Measurements from ENCODE around the gene OR1M1. TPM values are rescaled to one million over a fixed set of nuclear protein-coding genes. Genes with fewer than 3 reads are reported as not detected.

The OR1M1 gene
- total and polyA plus RNA-seq, 9 of the 15 experiments (the other 6 are each of a cell fraction or from before 2014, with no cell fraction given) = not detected

DNA sequence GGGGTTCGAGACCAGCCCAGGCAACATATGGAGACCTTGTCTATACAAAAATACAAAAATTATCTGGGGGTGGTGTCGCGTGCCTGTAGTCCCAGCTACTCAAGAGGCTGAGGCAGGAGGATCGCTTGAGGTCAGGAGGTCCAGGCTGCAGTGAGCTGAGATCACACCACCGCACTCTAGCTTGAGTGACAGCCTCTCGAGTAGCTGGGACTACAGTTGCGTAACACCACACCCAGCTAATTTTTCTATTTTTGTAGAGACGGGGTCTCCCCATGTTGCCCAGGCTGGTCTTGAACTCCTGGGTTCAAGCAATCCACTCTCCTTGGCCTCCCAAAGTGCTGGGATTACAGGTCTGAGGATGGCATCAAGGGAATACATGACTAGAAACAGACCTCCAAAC, 45.8 kb upstream of the OR1M1 start:
- no peak for FAIRE-seq
- H3K27ac ChIP-seq (ENCODE audit: extremely low read depth, low read depth, low read length) = no peak overlapping the region
- intact Hi-C loops (cut with micrococcal nuclease) = no loop called here

DNA sequence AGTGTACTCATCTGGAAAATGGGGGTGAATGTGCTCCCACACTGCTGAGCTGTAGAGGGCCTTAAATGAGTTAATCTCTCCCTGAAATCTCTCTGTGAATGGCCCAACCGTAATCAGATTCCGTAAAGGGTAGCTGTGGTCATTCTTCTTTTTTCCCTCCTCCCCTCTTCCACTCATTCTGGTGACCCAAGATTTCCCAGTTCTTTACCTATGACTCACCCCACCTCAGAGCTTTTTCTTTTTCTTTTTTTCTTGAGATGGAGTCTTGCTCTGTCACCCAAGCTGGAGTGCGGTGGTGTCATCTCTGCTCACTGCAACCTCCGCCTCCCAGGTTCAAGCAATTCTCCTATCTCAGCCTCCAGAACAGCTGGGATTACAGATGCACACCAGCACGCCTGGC, 43.3 kb upstream of the OR1M1 start:
- Histone ChIP-seq H3K27me3 (ENCODE audit: control insufficient read depth in 2 of 2, insufficient read depth in 2 of 2, low read length in 2 of 2) (peaks cover 3 to 28% of the 10 kb centered on the region in 2 experiments; a peak in 4 of 5 replicates), H3K9me1 (ENCODE audit: control insufficient read depth, insufficient read depth, low read length) (no peaks in the 10 kb centered on the region), H3K79me2 (ENCODE audit: control insufficient read depth, insufficient read depth, low read length) (no peaks in the 10 kb centered on the region), H3K9ac (ENCODE audit: insufficient read depth in 1 of 2, low read depth in 2 of 2, low read length in 2 of 2) (no peak overlapping the region), H3K4me2 (ENCODE audit: insufficient read depth, low read length) (no peak overlapping the region), H3K9me3 (replicated peaks; ENCODE audit: control insufficient read depth, insufficient read depth, low read depth, low read length) (no peaks in the 10 kb centered on the region), H3K4me3 (no peak overlapping the region), H2AFZ (ENCODE audit: low read depth, low read length) (no peak overlapping the region), H3K36me3 (ENCODE audit: control insufficient read depth, insufficient read depth, low read length) (no peaks in the 10 kb centered on the region), H3K27ac (ENCODE audit: extremely low read depth, low read depth, low read length) (no peak overlapping the region), H4K20me1 (replicated peaks; ENCODE audit: control insufficient read depth, insufficient read depth, low read length) (no peaks in the 10 kb centered on the region), H3K4me1 (replicated peaks in 1 of 2; ENCODE audit: control insufficient read depth in 2 of 2, insufficient read depth in 2 of 2, low read length in 2 of 2) (no peaks in the 10 kb centered on the region)
- WGBS (ENCODE audit: insufficient coverage, low coverage, missing lambda C conversion rate) = 0% methylated on average over 5 of the region's 5 CpGs
- TF ChIP-seq BDP1 (IDR thresholded peaks at IDR 0.05; ENCODE audit: insufficient read depth, insufficient read length) (no peak), CSDE1 (IDR thresholded peaks at IDR 0.05) (no peak), RBM25 (IDR thresholded peaks at IDR 0.05; ENCODE audit: low read depth, low read length, severe bottlenecking) (peak; percentile 55), FOSL1 (tag; conservative IDR thresholded peaks at IDR 0.05) (0 out of 2 replicates have a peak, but pooled peaks have one; percentile 20), ARID1B (IDR thresholded peaks at IDR 0.05) (0 out of 2 replicates have a peak, but pooled peaks have one; percentile 21), L3MBTL2 (IDR thresholded peaks at IDR 0.05) (no peak), CBFA2T2 (conservative IDR thresholded peaks at IDR 0.05) (peak; percentile 27), SREBF2 (CRISPR knock-in tag; IDR thresholded peaks at IDR 0.05) (no peak)
- TF ChIP-seq, protein P1, sequence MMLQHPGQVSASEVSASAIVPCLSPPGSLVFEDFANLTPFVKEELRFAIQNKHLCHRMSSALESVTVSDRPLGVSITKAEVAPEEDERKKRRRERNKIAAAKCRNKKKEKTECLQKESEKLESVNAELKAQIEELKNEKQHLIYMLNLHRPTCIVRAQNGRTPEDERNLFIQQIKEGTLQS (IDR thresholded peaks at IDR 0.05) = peak; percentile 59
- TF ChIP-seq, protein P1 (CRISPR knock-in tag; conservative IDR thresholded peaks at IDR 0.05) = no peak
- ATAC-seq (no peak), FAIRE-seq (no peak), DNase-seq (ENCODE audit: extremely low read depth in 1 of 4, low spot score in 3 of 4) (peak in 1 of 4 experiments; percentile 2)
- ChIA-PET POLR2A (no interaction called here), CTCF (ENCODE audit: low intra/inter-chr PET ratio) (no interaction called here)
- BruUV-seq (replicated peaks) = no TSS peak
- in situ Hi-C loops (cut with MboI) = no loop called here
- intact Hi-C loops (cut with micrococcal nuclease) = no loop called here

More for the DNA sequence above, 45.8 kb upstream of the OR1M1 start:
- CTCF ChIA-PET (ENCODE audit: low intra/inter-chr PET ratio) = no interaction called here
- H3K9ac ChIP-seq (ENCODE audit: insufficient read depth in 1 of 2, low read depth in 2 of 2, low read length in 2 of 2) = no peak overlapping the region
- ATAC-seq (no peak), DNase-seq (ENCODE audit: extremely low read depth in 1 of 4, low spot score in 3 of 4) (no peak)
- WGBS (ENCODE audit: insufficient coverage, low coverage, missing lambda C conversion rate) = 4% methylated on average over 7 of the region's 8 CpGs
- H3K9me3 ChIP-seq (replicated peaks; ENCODE audit: control insufficient read depth, insufficient read depth, low read depth, low read length) = no peaks in the 10 kb centered on the region
- H3K4me3 ChIP-seq = no peak overlapping the region
- H2AFZ ChIP-seq (ENCODE audit: low read depth, low read length) = no peak overlapping the region
- BruUV-seq (replicated peaks) = no TSS peak
- H3K79me2 ChIP-seq (ENCODE audit: control insufficient read depth, insufficient read depth, low read length) = no peaks in the 10 kb centered on the region
- H3K4me1 ChIP-seq (replicated peaks in 1 of 2; ENCODE audit: control insufficient read depth in 2 of 2, insufficient read depth in 2 of 2, low read length in 2 of 2) = no peaks in the 10 kb centered on the region
- H3K36me3 ChIP-seq (ENCODE audit: control insufficient read depth, insufficient read depth, low read length) = no peaks in the 10 kb centered on the region
- peak; percentile 51 for TF ChIP-seq CEBPB (tag; IDR thresholded peaks at IDR 0.05)
- TF ChIP-seq ELF4 (CRISPR knock-in tag; IDR thresholded peaks at IDR 0.05) = no peak
- TF ChIP-seq, protein P2, sequence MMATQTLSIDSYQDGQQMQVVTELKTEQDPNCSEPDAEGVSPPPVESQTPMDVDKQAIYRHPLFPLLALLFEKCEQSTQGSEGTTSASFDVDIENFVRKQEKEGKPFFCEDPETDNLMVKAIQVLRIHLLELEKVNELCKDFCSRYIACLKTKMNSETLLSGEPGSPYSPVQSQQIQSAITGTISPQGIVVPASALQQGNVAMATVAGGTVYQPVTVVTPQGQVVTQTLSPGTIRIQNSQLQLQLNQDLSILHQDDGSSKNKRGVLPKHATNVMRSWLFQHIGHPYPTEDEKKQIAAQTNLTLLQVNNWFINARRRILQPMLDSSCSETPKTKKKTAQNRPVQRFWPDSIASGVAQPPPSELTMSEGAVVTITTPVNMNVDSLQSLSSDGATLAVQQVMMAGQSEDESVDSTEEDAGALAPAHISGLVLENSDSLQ (IDR thresholded peaks at IDR 0.05) = peak; percentile 71
- H3K27me3 ChIP-seq (ENCODE audit: control insufficient read depth in 2 of 2, insufficient read depth in 2 of 2, low read length in 2 of 2) = peaks cover 5 to 39% of the 10 kb centered on the region in 2 experiments; a peak in 4 of 5 replicates
- in situ Hi-C loops (cut with MboI) = no loop called here
- H3K9me1 ChIP-seq (ENCODE audit: control insufficient read depth, insufficient read depth, low read length) = no peaks in the 10 kb centered on the region
- no peak overlapping the region for H3K4me2 ChIP-seq (ENCODE audit: insufficient read depth, low read length)
- POLR2A ChIA-PET = interaction anchor here (0.6 kb wide), 1 partner anchor 9 kb away, joined by 3 read pairs; no protein-coding TSS in a partner anchor
- no peaks in the 10 kb centered on the region for H4K20me1 ChIP-seq (replicated peaks; ENCODE audit: control insufficient read depth, insufficient read depth, low read length)

All from K562 (cell line).